C4-2B (cell line): ENCODE results near the gene G6PC2.
"Not testable (repeated sequence)": the region's sequence is repeated elsewhere in the genome, so short reads cannot be mapped to it uniquely, and the experiment has no call there.

Source experiments
- H3K27ac ChIP-seq: fragments of 450-650 bp; 2 replicates; pipeline ENCODE4 v1.5.1; 2017
- ZFX ChIP-seq: fragments of 450-650 bp; IDR thresholded peaks from 2 replicates; pipeline ENCODE4 v1.6.1; 2017
- TF ChIP-seq, protein P1 (sequence below): fragments of 450-650 bp; conservative IDR thresholded peaks from 2 replicates; pipeline ENCODE4 v1.5.1; 2017; ENCODE audit warnings: mild to moderate bottlenecking

The G6PC2 gene

DNA sequence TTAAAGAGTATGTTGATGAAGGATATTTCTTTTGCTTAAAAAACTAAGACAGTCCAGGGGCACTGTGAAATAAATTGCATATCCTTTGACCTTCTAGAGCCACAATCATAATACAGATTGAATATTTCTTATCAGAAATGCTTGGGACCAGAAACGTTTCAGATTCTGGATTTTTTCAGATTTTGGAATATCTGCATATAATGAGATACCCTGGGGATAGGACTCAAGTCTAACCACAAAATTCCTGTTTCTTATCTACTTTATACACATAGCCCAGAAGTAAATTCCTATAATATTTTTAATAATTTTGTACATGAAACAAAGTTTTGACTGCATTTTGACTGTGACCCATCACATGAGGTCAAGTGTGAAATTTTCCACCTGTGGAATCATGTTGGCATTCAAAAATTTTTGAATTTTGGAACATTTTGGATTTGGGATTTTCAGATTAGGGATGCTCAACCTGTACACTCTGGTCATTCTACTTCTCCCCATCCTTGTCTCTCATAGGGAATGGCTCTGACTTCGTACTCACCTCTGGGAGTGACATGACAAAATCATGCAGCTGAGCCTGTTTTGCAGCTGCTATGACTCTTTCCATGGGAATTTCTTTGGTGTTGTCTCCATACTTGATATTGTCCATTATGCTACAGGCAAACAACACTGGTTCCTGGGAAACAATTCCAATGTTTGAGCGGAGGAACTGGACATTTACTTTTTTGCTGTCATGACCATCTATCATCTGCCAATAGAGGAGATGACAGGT lies 25.7 kb downstream of the G6PC2 start:
- H3K27ac ChIP-seq, result no peak overlapping the region
- TF ChIP-seq, protein P1, sequence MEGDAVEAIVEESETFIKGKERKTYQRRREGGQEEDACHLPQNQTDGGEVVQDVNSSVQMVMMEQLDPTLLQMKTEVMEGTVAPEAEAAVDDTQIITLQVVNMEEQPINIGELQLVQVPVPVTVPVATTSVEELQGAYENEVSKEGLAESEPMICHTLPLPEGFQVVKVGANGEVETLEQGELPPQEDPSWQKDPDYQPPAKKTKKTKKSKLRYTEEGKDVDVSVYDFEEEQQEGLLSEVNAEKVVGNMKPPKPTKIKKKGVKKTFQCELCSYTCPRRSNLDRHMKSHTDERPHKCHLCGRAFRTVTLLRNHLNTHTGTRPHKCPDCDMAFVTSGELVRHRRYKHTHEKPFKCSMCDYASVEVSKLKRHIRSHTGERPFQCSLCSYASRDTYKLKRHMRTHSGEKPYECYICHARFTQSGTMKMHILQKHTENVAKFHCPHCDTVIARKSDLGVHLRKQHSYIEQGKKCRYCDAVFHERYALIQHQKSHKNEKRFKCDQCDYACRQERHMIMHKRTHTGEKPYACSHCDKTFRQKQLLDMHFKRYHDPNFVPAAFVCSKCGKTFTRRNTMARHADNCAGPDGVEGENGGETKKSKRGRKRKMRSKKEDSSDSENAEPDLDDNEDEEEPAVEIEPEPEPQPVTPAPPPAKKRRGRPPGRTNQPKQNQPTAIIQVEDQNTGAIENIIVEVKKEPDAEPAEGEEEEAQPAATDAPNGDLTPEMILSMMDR, result no peak
- no peak for TF ChIP-seq ZFX

- H3K27ac ChIP-seq, result no peak overlapping the region
- TF ChIP-seq, protein P1, result no peak
- no peak for TF ChIP-seq ZFX
Observed at GRCh38 chr2:168928113-168928831, 27.2 kb downstream of the G6PC2 start.

GRCh38 chr2:168929031-168929430 lies 27.9 kb downstream of the G6PC2 start:
- no peak overlapping the region for H3K27ac ChIP-seq
- TF ChIP-seq, protein P1, result no peak
- no peak for TF ChIP-seq ZFX

DNA sequence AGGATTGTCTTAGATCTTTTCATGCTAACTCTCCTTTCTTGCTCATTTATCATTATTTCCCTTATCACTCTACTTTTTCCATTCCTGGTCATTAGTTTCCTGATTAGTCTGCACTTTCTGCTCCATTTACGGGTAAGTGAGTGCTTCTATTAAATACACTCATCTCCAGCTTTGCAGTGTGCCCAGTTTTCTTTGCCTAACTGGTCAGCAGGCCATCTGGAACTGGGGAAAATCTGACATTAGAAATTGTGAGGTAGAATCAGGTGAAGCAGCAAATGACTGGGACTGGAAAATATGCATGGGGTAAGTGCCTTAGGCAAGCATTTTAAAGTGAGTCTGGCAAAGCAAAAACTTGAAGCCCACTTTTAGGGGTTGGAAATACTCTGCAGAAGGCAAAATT lies 29.2 kb downstream of the G6PC2 start:
- H3K27ac ChIP-seq, result no peak overlapping the region
- TF ChIP-seq, protein P1, result no peak
- no peak for TF ChIP-seq ZFX

- not testable (repeated sequence) for H3K27ac ChIP-seq
Observed at GRCh38 chr2:168932174-168932573, 31.1 kb downstream of the G6PC2 start.

GRCh38 chr2:168934826-168935225 lies 33.7 kb downstream of the G6PC2 start:
- no peak overlapping the region for H3K27ac ChIP-seq
- TF ChIP-seq, protein P1, result no peak
- TF ChIP-seq ZFX, result no peak

DNA sequence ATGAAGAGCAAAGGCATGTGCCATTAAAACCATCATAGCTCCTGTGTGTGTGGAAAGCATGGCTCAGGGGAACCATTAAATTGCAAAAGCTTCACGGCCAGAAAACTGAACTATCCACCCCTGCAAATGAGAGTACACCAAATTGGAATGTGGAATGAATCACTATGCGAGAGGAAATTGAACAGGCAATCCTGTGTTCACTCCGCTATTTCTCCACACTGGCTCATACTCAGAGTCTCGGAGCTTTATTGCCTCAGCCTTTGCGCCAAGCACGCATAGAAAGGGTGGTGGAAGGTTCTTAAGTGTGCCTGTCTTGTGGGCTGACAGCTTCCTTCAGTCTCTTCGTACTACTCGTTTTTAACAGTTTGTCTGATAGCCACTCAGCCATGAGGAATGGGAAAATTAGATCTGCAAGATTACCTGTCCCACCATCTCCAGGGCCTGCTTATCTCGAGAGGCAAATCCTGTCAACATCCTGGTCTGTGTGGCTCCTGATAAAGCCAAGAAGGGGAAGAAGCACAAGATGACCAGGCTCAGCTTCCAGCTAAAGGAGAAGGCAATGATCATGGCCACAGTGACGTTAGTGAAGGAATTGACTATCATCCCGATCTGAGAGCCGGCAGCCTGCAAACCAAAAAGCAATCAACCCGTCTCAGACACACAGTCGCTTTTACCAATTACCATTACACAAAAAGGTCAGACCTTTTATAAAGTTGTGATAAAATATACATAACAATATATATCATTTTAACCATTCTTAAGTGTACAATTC lies 34.9 kb downstream of the G6PC2 start:
- H3K27ac ChIP-seq, result no peak overlapping the region
- TF ChIP-seq ZFX, result no peak
- TF ChIP-seq, protein P1, result no peak
